ENCODE measurements around the gene RNF223. TPM values are rescaled to one million over a fixed set of nuclear protein-coding genes. Genes with fewer than 3 reads are reported as not detected.

The RNF223 gene
- total RNA-seq, 6 donors from 2014 or later: 1.0 to 2.4 (median 1.8) TPM

GRCh38 chr1:1074631-1075147, 583 bp upstream of the RNF223 start:
- WGBS, 2 donors: 81 to 84% methylated on average over 12 to 14 of the region's 14 CpGs
- no peaks in the 10 kb centered on the region for H3K9me3 ChIP-seq
- peaks cover 5 to 22% (median 13%) of the 10 kb centered on the region in 4 donors for H3K4me1 ChIP-seq
- H3K27ac ChIP-seq: peak overlapping the region in 1 of 4 donors; percentile 73
- no peak for ATAC-seq (ENCODE audit: low FRiP score in 2 of 2)
- no peaks in the 10 kb centered on the region for H3K36me3 ChIP-seq
- no peak for DNase-seq
- TF ChIP-seq EP300 (IDR thresholded peaks at IDR 0.05) (no peak), POLR2A (IDR thresholded peaks at IDR 0.05) (no peak), CTCF (IDR thresholded peaks at IDR 0.05) (no peak), POLR2AphosphoS5 (IDR thresholded peaks at IDR 0.05) (no peak)
- no peak overlapping the region for H3K4me3 ChIP-seq
- H3K27me3 ChIP-seq: peaks cover 0 to 17% (median 2%) of the 10 kb centered on the region in 4 donors

DNA sequence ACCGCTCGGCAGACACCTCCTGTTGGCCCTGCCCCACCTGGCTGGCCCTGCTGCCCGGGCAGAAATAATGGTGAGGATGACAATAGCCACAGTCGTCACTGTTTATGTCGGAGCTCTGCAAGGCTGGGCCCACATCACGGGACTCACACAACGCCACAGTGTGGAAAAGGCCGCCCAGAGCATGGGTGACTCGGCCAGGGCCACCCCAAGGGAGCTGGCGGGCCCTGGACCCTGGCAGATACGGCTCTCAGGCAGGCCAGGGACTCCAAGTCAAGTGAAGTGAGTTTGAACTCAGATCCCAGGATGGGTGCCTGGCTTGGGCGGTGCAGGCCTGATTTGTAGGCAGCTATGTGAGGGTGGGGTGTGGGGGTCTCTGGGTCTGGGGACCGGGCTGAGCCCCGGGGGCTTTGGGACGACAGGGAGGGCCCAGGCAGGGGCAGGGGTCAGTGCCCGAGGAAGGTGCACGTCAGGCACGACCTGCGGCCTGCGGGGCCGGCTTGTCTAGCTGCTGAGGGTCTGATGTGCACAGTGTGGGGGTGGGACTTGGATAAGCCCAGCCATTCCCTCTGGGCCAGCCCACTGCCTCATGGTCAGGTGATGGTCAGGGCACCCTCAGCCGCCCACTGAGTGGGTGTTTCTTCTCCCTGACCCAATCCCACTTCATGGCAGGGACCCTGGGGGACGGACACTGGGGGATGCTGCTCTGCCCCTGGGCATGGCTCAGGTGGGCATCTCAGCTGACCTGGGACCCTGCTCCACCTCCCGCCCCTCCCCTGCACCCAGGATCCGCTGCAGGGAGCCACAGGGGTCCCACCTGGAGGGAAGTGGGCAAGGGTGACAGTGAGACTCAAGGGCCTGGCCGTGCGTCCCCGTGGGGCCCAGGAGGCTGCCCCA, 1.0 kb downstream of the RNF223 start:
- H3K27ac ChIP-seq: peak overlapping the region; percentile 34 to 73 (median 52)
- peak overlapping the region in 3 of 4 donors; percentile 21 to 37 (median 23) for H3K4me3 ChIP-seq
- TF ChIP-seq EP300 (IDR thresholded peaks at IDR 0.05) (no peak), POLR2A (IDR thresholded peaks at IDR 0.05) (no peak), CTCF (IDR thresholded peaks at IDR 0.05) (no peak), POLR2AphosphoS5 (IDR thresholded peaks at IDR 0.05) (no peak)
- DNase-seq (peak in 1 of 2 donors; percentile 68), ATAC-seq (ENCODE audit: low FRiP score in 2 of 2) (no peak)
- peaks cover 11 to 31% (median 24%) of the 10 kb centered on the region in 4 donors for H3K4me1 ChIP-seq
- H3K9me3 ChIP-seq: no peaks in the 10 kb centered on the region
- H3K36me3 ChIP-seq: no peaks in the 10 kb centered on the region
- 61 to 82% methylated on average over 7 to 27 of the region's 28 CpGs for WGBS, 2 donors
- peaks cover 0 to 31% (median 5%) of the 10 kb centered on the region in 4 donors for H3K27me3 ChIP-seq

DNA sequence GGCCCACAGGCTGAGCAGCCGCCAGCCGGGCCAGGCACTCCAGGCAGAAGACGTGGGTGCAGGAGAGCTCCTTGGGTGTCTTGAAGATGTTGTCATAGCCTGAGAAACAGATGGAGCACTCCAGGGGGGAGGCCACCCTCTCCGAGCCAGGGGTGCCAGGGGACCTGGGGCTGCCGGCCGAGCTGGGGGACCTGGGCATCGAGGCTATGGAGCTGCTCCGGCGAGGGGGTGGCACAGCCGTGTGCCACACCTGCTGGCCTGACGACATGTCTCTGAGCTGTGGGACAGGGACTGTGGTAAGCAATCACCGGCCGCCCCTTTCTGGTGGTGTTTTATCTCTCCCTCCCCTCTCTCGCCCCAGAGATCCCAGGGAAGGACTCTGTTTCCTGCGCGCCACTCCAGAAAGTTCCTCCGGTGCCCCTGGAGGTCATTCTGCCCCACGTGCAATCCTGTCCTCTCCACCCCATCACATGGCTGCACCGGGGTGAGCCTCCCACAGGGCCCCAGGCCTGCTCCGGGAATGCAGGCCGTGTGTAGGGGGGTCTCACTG, 1.7 kb downstream of the RNF223 start:
- H3K36me3 ChIP-seq: no peaks in the 10 kb centered on the region
- no peaks in the 10 kb centered on the region for H3K9me3 ChIP-seq
- 67 to 83% methylated on average over 10 to 17 of the region's 21 CpGs for WGBS, 2 donors
- peaks cover 0 to 31% (median 5%) of the 10 kb centered on the region in 4 donors for H3K27me3 ChIP-seq
- ATAC-seq (ENCODE audit: low FRiP score in 2 of 2): no peak
- no peak overlapping the region for H3K27ac ChIP-seq
- TF ChIP-seq CTCF (IDR thresholded peaks at IDR 0.05) (no peak), POLR2AphosphoS5 (IDR thresholded peaks at IDR 0.05) (no peak), EP300 (IDR thresholded peaks at IDR 0.05) (no peak), POLR2A (IDR thresholded peaks at IDR 0.05) (no peak)
- DNase-seq: no peak
- no peak overlapping the region for H3K4me3 ChIP-seq
- H3K4me1 ChIP-seq: peaks cover 11 to 35% (median 25%) of the 10 kb centered on the region in 4 donors

DNA sequence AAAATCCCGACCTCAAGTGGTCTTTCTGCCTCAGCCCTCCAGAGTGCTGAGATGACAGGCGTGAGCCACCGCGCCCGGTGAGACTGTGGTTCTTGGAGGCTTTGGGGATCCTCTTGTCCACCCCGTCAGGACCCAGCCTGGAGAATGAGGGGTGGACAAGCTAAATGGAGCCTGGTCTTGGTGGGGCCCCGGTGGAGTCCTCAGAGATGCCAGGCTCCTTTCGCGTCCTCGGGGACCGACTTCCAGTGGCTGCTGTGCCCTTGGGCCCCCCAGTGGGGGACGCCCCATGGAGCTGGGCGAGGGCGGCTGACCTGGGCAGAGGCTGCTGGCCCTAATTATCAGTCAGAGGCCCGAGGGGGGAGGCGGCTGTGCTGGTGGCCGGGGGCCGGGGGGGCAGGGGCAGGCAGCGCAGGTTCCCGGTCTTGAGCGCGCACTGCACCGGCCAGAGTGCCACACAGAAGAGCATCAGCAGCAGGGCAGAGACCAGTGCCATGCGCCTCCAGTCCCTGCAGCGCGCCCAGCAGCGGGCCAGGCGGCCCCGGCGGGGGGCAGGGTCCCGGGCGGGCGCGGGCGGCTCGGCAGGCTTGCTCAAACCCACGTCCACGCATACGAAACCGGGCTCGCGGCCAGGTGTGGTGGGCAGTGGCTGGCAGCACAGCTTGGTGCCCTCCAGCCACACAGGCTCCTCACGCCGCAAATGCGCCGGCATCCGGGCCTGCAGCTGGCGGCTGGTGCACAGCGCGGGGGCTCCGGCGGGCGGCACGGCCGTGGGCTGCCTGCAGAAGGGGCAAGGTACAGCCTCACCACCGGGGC, 2.4 kb downstream of the RNF223 start:
- peaks cover 0 to 31% (median 5%) of the 10 kb centered on the region in 4 donors for H3K27me3 ChIP-seq
- H3K4me3 ChIP-seq: no peak overlapping the region
- H3K27ac ChIP-seq: no peak overlapping the region
- no peaks in the 10 kb centered on the region for H3K9me3 ChIP-seq
- ATAC-seq (ENCODE audit: low FRiP score in 2 of 2) (no peak), DNase-seq (peak in 1 of 2 donors; percentile 87)
- H3K36me3 ChIP-seq: no peaks in the 10 kb centered on the region
- H3K4me1 ChIP-seq: peaks cover 11 to 35% (median 25%) of the 10 kb centered on the region in 4 donors
- 83 to 86% methylated on average over 6 to 55 of the region's 56 CpGs for WGBS, 2 donors
- TF ChIP-seq CTCF (IDR thresholded peaks at IDR 0.05) (no peak), POLR2AphosphoS5 (IDR thresholded peaks at IDR 0.05) (no peak), POLR2A (IDR thresholded peaks at IDR 0.05) (no peak), EP300 (IDR thresholded peaks at IDR 0.05) (no peak)
